GM13976 (cell line): ENCODE results near the gene KDM5A.

ENCODE experiments used
- DNase-seq: peaks from one replicate; pipeline ENCODE4 v3.0.0; 2012; ENCODE audit warnings: low spot score
- in situ Hi-C: fragments of 300-500 bp; cut with MboI; formaldehyde crosslinking; loops from one replicate; pipeline ENCODE4 v1.12.0; 2022; ENCODE audit warnings: low sequenced_read_pairs, mixed read lengths, inconsistent platforms; ENCODE audit not compliant: unreplicated experiment
- TF ChIP-seq, protein P1 (sequence below): IDR thresholded peaks from 2 replicates; pipeline ENCODE4 v1.5.1; 2012; ENCODE audit warnings: borderline replicate concordance, mild to moderate bottlenecking; ENCODE audit not compliant: insufficient read depth; ENCODE audit errors: extremely low read depth, missing control alignments, control extremely low read depth

The KDM5A gene

DNA sequence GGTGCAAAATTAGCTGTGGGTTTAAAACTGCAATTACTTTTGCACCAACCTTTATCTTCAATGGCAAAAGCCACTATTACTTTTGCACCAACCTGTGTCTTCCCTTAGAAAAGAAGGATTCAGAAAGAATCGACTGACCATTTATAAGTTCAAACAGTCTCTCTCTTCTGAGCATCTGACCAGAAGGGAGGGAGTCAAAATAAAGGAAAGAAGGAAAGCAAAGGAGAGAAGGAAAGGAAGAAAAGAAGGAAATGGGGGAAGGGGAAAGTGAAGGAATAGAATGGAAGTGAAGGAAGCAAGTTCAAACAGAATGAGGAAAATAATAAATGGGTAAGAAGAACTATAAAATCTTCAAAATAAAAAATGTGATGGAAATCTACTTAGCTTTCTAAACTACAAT lies 57.8 kb downstream of the KDM5A start:
- DNase-seq: no peak
- TF ChIP-seq, protein P1, sequence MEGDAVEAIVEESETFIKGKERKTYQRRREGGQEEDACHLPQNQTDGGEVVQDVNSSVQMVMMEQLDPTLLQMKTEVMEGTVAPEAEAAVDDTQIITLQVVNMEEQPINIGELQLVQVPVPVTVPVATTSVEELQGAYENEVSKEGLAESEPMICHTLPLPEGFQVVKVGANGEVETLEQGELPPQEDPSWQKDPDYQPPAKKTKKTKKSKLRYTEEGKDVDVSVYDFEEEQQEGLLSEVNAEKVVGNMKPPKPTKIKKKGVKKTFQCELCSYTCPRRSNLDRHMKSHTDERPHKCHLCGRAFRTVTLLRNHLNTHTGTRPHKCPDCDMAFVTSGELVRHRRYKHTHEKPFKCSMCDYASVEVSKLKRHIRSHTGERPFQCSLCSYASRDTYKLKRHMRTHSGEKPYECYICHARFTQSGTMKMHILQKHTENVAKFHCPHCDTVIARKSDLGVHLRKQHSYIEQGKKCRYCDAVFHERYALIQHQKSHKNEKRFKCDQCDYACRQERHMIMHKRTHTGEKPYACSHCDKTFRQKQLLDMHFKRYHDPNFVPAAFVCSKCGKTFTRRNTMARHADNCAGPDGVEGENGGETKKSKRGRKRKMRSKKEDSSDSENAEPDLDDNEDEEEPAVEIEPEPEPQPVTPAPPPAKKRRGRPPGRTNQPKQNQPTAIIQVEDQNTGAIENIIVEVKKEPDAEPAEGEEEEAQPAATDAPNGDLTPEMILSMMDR: no peak
- in situ Hi-C loops: no loop called here

DNA sequence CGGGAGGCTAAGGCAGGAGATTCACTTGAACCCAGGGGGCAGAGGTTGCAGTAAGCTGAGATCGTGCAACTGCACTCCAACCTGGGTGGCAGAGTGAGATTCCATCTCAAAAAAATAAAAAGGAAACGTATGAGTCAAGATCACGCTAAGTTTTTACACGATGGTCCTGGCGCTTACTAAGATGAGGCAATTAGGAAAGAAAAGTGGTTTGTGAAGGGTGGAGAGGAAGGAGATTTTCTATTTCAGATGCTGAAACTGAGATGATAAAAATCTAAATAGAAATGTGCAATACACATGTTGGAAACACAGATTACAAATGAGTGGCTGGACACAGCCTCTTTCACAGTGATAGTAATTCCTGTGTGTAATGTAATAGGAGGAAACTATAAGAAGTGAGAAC lies 63.2 kb downstream of the KDM5A start:
- TF ChIP-seq, protein P1: no peak
- in situ Hi-C loops: no loop called here
- no peak for DNase-seq

DNA sequence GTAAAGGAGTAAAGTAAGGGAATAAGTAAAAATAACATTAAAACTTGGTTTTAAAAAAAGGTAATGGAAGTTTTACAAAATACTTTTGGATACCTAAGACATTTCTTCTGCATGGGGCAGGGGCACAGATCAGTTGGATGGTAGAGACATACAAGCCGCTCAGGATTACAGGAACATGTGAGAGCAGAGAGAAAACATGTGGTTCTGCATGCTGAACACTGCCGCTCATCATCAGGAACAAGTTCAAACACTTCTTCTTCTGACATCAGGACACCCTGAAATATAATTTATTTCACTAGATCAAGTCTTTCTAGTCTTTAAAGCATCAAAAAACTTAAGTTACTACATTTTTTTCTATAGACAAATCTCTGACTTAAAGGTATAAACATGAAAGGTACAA lies 65.6 kb downstream of the KDM5A start:
- TF ChIP-seq, protein P1: no peak
- DNase-seq: no peak
- in situ Hi-C loops: no loop called here

DNA sequence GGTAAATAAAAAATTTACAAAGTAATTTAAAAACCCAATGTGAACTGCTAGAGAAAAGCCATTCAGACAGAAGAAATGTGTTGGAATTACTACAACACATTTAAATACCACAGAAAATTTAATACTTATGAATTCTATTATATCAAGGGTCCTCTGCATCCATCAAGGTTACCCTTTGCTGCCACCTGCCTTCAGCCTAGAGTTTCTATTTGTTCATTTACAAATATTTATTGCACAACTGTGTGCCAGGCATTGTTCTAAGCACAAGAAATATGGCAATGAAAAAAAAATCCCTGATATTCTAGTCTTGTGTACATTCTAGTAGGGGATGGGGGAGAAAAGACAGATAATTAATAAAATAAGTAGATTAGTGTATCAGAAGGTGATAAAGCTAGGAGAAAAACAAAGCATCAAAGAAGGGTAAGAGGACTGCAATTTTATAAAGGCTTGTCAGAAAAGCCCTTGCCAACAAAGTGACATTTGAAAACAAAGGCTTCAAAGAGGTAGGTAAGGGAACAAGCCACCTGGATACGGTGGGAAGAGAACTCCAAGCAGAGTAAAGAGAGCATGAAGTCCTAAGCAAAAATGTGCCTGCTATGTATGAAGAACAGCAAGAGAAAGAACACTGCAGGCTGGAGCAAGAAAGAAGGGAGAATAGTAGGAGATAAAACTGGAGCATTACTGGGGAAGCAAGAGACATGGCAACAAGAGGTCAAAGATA lies 67.4 kb downstream of the KDM5A start:
- TF ChIP-seq, protein P1: no peak
- DNase-seq: no peak
- in situ Hi-C loops: no loop called here

DNA sequence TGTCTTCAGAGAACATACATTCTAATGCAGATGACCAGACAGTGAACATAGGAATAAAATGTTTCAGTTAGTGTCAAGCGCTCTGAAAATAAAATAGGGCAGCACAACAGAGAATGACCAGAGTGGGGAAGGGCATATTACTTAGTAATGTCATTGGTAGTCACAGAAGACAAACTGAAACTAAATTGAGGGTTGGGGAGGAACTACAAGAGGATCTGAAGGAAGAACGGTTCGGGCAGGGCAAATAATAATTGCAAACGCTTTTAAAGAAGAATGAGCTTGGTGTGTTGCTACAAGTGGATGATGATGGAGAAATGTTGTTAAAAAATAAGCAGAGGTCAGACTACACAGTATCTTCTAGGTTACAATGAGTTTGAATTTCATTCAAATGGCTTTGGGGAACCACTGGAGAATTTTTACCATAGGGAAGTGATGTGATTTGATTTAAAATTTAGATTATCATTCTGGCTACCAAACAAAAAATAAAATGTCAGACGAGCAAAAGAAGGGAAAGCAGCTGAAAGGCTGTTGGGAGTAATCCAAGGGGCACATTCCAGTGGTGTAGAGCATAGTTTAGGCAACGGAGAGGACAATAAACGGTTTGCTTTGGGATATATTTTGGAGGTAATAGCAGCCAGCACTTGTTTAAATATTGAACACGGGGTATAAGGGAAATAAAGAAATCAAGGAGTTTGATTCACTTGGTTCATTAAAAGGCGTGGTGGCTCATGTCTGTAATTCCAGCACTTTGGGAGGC lies 70.2 kb downstream of the KDM5A start:
- TF ChIP-seq, protein P1: no peak
- in situ Hi-C loops: no loop called here
- DNase-seq: no peak

DNA sequence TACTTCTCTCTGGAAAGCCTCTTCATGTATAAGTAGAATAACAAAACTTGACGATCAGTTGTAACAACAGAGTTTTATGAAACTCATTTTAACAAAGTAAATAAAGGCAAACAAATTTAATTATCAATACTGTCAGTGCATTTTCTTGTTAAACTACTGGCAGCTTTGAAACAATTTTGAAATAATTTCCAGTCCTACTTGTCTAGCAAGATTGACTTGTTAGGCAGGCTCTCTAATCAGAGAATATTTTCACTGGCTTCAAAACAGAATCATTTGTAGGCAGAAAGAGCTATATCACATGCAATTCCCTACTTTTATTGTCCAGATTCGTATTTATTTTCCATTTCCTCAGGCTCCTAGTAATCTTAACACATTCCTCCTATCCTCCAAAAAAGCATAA lies 80.6 kb downstream of the KDM5A start:
- TF ChIP-seq, protein P1: no peak
- in situ Hi-C loops: no loop called here
- DNase-seq: no peak
